LHCN-M2 (cell line): ENCODE results near the gene KRT83. TPM values are rescaled to one million over a fixed set of nuclear protein-coding genes. Genes with fewer than 3 reads are reported as not detected.
"Not testable (repeated sequence)": the region's sequence is repeated elsewhere in the genome, so short reads cannot be mapped to it uniquely, and the experiment has no call there.

Experiments
- DNase-seq: peaks from one replicate; pipeline ENCODE4 v3.0.0-alpha.2; 2012; ENCODE audit warnings: low read depth
- total RNA-seq: library from RNA; depleted of rRNA; stranded (reverse); fragments of >200 nt; gene quantifications from 2 replicates; pipeline ENCODE4 v1.2.3, GENCODE V29; 2014

The KRT83 gene
- total RNA-seq, 1 experiment from 2014 or later, result not detected

GRCh38 chr12:52332381-52332780 is 11.2 kb upstream of the KRT83 start:
- DNase-seq, result no peak

DNA sequence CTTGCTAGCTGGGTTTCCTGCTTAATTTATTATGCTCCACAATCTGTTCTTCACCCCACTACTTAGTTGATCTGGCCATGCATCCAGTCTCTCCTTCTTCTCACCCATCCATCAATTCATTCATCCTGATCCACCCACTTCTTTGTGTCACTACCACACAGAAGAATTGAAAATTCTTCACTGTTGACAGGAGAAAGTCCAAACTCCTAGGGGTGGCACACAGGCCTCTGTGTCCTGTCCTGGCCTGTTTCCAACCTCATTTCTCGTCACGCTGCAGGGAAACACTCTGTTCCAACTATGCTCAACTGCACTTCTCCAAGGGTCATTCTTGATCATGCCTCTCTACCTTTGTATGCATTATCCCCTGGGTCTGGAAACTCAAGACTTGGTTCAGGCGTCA is 10.6 kb upstream of the KRT83 start:
- DNase-seq, result no peak

DNA sequence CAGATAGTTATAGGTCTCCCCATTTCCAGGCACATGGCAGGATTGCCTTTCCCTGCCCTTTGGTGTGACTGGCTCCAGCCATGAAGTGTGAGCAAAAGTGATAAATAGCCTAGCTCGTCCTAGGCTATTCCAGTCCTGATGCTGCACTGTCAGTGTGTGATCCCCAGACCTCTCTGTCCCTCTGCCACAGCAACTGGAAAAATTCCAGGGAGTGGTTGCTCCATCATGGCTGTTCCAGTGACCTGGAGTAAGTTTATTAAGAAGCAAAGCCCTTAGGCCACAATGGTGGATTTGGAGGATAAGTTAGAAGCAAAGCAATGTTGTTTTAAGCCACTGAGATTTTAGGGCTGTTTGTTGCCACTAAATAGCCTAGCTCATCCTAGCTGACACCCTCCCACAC is 9.8 kb upstream of the KRT83 start:
- DNase-seq, result no peak

DNA sequence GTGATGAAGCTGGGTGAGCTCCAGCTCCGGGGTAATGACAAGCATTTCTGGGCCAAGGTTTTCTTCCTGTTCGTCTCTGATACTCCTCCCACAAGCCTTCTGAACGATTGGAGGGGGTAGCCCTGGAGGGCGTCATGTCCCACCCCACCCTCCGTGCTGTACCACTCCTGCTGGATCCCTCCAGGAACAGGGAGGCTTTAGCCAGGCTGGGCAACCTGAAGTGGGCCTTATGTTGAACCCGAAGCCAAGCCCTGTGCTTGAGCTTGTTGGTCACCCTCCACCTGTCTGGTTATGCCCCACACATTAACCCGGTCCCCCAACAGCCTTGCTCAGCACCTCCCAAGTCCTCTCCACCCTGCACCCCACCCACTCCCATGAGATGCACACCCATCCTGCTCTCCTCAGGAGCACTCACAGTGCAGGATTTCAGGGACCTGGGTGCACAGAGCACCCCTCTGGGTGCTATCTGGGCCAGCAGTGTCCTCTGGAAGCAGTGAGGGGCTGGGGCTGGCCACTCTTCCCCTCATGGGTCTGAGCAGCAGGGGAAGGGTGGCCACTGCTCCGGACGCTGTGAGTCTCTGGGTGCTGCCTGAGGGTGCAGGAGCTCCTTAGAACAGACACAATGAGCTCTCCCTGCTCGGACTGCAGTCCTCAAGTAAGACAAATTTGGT is 6.8 kb upstream of the KRT83 start:
- DNase-seq, result no peak

- peak; percentile 89 for DNase-seq
Measured at GRCh38 chr12:52327052-52327829, 6.0 kb upstream of the KRT83 start.

DNA sequence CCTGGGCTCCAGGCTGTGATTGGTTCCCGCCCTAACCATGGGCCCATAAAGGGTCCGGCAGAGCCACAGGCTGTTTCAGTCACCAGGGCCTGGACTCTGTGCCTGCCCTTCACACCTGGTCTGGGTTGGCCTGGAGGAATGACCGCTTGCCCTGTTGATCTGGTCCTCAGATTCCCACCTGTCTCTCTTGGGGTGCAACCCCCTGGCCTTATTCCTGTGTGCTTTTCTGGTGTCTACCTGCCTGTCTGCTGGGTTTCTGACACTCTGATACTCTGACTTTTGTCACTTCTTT is 2.9 kb upstream of the KRT83 start:
- no peak for DNase-seq

DNA sequence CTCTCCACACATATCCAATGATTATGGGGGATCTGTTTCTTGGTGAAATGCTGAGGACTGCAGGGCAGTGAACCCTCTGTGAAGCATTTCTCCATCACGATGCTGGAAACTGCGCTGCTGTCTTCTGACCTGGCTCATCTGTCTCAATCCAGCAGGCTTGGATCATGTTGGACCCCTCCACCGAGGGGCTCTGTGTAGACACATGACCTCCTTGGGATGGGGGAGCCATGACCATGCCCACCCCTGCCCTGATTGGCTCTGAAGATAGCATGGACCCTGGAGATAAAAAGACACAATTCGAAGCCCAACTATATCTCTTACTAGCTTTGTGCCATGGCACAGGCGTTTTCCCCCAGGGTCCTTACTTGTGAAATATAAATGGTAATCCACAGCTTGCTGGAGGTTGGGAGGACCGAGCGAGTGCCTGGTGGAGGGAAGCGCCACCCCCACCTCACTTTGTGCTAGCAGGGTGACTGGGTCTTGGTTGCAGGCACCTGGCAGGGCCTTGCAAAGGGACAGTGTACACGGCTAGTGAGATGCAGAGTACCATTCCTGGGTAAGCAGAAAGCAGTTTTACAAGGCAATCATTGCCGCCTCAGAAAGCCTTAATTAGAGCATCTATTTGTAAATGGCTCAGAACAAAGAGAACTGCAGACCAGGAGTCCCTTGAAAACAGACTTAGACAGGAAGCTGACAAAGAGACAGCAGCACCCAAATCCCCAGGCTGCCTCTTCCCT is 2.4 kb upstream of the KRT83 start:
- no peak for DNase-seq

DNA sequence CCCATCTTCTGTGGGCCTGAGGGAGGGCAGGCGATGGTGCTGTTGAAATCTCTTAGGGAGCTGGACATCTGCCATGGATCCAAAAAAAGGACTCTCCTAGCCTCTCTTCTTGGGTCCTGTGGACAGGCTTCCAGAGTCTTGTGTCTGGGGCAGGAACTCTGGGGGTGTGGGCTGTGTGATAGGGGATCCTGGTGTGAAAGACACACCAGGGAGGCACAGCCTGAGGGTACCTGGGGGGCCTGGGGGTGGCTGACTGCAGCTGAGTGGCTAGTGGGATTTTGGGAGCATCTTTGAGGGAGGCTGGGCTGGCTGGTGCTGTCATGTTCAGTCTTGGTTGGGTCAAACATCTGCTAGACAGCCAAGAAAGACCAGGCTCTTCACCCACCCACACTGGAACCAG is 1.8 kb upstream of the KRT83 start:
- no peak for DNase-seq

DNA sequence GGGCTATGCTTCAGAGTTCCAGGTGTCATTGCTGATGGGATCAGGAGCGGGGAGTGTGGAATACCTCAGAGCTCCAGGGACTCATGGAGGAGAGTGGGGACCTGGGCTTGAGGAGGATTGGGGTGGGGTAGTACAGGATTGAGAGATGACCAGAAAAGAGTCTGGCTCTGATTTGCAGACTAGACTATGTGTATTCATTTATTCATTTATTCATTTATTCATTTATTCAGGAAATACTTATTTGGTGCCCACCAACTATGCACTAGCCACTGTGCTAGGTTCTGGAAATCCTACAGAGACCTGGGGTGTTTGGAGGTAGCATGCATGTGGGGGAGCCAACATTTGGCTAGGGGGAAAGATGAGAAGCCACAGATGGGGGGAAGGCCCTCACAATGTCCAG is 871 bp upstream of the KRT83 start:
- no peak for DNase-seq

- DNase-seq, result no peak
Measured at GRCh38 chr12:52321418-52321817, 220 bp upstream of the KRT83 start.

DNA sequence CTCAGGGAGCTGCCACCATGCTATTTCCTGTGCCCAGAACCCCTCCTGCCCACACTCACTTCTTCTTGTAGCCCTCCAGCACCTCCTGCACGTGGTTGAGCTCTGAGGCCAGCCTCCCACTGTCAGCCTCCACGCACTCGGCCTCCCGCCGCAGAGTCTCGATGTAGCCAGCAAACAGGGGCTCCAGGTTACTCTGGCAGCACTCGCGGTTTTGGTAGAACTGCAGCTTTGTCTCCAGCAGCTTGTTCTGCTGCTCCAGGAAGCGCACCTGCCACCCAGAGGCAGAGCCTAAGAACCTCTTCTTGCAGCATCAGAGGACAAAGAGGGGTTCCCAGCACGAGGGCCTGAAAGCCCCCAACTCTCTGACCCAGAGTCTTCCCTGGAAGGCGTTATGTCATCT is 2.1 kb downstream of the KRT83 start:
- no peak for DNase-seq

DNA sequence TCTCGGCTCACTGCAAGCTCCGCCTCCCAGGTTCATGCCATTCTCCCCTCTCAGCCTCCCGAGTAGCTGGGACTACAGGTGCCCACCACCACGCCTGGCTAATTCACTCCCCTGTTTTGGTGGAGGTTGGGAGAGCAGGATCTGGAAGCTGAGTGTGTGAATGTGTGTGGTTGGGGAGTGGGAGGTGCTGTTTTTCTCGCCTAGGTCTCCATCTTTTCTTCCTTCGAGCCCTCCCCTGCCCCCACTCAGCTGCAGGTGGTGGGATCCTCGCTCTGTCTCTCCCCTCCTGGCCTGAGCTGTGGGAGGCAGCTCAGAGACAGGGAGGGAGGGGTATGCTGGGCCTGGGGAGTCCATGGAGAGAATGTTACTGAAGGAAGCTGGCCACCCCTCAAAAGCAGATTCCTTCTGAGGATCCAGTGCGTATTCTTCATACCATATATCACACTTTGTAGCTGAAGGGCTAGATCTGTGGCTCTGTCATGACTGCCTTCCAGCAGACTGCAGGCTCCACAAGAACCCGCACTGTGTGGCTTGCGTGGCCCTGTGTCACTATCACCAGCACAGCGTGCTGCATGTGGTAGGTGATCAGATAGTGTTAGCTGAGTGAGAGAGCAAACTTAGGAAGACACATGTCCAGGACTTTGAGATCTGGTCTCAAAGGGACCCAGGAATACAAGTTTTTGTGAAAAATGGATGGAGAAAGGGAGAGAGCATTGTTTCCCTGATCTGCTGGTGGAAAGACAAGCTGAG is 2.8 kb downstream of the KRT83 start:
- DNase-seq, result no peak

GRCh38 chr12:52317468-52318052 is 3.6 kb downstream of the KRT83 start:
- DNase-seq, result no peak

DNA sequence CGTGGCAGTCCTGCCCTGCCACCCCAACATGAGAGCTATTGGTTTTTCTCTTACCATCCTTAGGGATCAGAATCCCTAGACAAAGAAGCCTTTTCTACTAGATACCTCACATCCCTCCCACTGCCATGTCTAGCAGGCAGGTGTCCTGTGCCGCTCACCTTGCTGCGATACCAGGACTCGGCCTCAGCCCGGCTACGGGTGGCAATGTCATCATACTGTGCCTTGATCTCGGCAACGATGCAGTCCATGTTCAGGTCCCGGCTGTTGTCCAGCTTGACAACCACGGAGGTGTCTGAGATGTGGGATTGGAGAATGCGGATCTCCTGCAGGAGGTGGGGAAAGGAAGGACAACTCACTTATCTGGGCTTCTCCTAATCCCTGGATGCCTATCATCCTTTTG is 4.5 kb downstream of the KRT83 start:
- DNase-seq, result no peak

DNA sequence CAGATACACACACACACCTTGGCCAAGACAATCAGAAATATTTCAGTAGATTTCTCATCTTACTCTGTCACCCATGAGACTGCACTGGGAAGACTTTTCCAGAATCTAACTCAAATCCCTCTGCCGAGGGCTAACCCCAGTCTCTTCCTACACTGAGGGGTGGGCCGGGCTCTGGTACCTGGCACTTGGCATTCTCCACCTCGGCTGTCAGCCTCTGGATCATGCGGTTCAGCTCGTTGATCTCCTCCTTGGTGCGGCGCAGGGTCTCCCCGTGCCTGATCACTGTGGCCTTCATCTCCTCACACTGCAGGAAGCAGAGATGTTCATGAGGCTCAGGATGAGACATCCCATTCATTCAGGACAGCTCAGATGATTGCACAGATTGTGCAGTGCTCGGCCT is 4.9 kb downstream of the KRT83 start:
- no peak for DNase-seq

DNA sequence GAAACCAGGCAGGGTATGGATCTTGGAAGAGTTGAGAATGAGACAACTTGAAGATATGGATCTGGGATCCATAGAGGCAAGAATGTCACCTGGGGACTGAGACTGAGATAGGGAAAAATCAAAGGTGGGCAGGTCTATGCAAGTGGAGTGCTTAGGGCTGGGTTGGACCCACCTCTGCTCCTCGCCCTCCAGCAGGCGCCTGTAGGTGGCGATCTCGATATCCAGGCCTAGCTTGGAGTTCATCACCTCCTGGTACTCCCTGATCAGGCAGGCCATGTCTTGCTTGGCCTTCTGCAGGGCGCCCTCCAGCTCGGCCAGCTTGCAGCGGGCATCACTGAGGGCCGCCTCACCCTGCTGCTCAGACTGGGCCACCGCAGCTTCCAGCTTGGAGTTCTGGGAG is 5.5 kb downstream of the KRT83 start:
- DNase-seq, result not testable (repeated sequence)

GRCh38 chr12:52314511-52314910 is 6.7 kb downstream of the KRT83 start:
- DNase-seq, result no peak

DNA sequence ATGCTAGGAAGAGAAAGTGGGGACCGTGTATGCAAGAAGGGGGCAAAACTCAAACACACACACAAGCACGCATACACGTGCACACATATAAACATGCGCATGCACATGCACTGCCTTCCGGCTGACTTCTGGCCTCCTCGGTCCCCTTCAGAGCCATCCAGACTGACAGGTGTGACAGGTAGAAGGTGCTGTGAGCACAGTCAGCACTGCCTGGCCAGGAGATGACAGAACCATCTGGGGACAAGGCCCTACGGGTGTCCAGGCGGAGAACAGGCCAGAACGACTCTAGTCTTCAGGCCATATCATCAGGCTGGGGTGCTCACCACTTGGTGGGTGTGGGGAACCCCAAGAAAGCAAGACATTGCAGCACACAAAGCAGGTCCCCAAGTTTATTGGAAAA is 7.3 kb downstream of the KRT83 start:
- DNase-seq, result no peak

- no peak for DNase-seq
Measured at GRCh38 chr12:52313461-52313860, 7.7 kb downstream of the KRT83 start.

DNA sequence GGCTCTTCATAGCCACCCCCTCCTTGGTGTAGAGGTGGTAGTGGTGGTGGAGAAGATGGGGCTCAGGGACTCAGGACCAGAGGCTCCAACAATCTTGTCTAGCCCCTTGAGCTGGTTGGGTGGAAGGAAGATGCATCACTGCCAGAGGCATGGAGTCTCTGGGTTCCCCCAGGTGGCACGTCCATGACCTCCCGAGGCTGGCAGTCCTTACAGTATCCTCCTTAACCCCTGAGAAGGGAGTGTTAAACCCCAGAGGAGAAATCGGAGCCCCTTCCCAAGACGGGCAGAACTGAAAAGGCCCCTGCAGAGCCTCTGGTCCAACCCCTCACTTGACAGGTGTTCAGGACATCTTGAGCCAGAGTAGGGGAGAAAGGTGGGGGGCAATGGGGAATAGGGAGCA is 9.1 kb downstream of the KRT83 start:
- no peak for DNase-seq

DNA sequence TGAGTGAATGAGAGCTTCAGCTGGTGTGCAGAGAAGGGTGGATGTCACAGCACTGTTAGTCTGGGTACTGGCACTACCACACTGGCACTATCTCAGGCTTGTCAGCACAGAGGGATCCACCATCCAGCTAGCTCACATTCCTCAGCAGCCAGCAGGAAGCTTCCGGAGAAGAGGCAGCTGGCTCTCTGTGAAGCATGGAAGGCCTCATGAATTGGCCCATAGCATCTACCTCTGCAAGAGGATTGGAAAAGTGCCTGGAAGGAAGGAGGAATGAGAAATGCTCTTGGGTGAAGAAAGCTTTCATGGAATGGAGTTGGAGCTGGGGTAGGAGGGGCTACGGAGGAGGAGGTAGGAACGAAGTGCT is 9.9 kb downstream of the KRT83 start:
- peak; percentile 8 for DNase-seq
